GM21528 (cell line): ENCODE data around the gene GPR26.

Source experiments
- ATAC-seq: cut with Tn5 transposase; IDR thresholded peaks from one replicate; pipeline ENCODE4 v1.9.1; 2021; ENCODE audit warnings: mild to moderate bottlenecking, moderate library complexity; ENCODE audit not compliant: unreplicated experiment, low FRiP score

GPR26 gene

DNA sequence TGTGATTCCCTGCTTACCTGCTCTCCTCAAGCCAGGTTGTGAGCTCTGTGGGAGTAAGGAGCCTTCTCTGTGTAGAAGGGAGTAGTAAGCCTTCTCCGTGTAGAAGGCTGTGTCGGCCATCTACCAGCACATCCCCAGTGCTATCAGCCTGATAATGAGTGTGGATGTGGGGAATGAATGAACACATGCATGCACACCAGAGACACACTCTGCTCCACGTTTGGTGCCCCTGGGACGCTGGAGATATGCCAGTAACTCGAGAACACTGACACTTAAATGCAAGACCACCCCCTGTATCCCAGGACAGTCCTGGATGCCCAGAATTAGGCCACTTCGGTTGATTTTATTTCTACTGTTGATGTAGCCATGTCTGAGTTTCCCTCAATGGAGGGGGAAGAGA is 21.1 kb upstream of the GPR26 start:
- no peak for ATAC-seq

DNA sequence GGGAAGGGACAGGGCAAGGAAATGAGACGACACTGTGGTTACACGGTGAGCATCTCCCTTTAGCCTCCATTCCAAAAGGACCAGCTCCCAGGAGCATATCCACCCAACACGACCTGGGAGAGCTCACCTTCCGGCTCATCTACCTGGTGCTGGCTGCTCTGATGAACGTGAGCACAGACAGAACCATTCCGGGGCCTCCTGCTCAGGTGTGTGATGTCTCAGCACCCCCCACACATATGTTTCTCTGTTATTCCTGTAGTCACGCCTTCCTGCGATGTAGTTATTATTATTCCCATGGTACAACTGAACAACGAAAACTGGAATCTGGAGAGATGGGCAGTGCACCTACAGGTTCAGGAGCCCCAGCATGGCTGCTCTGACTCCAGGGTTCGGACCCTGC is 20.5 kb upstream of the GPR26 start:
- no peak for ATAC-seq

DNA sequence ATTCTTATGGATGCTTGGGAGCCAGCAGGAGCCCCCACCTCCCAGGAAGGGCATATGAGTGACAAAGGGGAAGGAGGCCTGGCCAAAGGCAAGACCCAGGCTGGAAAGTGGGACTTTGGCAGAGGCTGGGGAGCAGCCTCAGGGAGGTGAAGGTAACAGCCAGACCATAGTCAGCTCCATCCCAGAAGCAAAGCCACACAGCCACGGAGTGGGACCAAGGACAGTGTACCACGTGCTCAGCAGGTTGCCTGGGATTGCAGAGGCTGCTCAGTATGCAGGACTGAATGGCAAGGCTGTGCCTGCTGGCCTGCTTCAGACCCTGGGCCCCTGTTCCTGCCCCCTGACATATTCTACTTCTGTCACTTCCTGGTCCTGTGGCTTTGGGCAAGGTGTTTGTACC is 17.6 kb upstream of the GPR26 start:
- ATAC-seq = no peak

DNA sequence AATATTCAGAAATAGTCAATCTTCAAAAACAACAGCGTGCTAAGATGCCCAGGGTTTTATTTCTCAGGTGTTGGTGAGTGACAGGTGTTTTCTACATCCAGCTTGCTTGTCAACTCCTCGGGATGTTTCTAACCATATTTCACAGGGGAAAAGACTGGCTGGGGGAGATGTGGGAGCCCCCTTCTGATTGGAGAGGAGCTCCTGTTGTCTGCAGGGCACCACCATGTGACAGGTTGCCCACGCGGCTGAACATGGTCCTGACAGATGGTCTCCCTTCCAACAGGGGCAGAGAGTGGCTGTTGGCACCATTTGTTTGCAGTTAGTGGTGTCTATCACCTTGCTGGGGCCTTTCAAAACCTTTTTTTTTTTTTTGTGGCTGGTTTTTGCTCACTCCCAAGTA is 16.5 kb upstream of the GPR26 start:
- ATAC-seq = no peak

DNA sequence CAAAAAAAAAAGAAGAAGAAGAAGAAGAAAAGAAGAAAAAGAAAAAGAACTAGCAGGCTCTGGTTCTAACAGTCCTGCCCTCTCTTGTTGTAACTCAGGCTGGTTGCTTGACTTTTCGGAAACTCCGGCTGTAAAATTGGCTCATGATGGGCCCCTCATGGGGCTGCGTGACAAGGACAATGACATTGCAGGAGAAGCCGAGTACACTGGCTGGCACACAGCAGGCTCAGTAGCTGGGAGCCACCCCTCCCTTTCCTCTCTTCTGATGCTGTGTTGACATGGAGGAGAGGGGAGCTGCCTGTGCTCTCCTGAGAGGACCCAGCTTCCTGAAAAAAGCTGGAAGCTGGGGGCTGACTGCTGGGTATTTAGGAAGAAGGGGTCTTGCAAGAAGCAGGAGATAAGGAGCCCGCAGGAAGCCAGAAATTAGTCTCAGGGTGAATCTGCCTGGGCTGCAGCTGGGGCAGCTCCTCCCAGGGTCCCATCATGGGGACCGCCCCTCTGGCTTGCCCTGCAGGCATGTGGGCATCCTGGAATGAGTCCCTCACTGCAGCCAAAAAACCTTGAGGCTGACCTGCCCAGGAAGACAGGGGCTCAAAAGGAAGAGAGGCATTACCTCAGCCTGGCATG is 14.6 kb upstream of the GPR26 start:
- ATAC-seq = no peak

DNA sequence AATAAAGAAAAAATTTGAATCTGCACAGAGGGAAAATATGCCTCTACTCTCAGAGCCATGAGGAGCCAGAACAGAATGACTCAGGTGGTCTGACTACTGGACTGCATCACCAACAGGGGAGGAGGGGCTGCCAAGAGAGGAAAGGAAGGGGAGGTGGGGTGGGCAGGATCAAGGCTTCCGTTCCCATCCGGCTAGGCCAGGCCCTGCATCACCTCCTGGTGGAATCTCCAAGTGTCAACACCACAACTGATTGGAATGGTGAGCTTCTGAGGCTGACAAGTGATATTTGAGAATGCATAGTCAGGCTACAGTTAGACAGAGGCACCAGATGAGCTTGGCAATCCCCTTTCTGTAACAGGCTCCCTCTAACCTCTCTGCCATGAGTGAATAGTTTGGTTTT is 10.4 kb upstream of the GPR26 start:
- no peak for ATAC-seq

DNA sequence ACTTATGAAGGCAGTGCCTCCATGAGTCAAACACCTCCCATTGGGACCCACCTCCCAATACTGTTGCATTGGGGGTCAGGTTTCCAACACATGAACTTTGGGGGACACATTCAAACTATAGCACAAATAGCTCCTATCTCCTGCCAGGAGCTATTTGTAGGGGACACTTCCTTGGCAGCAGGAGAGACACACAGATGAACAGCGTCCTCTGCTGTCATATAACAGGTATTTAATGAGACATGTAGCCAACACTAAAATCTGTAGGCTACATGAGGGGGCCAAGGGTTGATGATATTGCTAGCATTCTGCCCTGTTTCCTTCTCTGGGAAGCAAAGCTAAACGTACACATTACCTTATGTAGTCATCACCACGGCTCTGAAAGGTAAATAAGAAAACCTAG is 2.6 kb upstream of the GPR26 start:
- ATAC-seq = no peak

DNA sequence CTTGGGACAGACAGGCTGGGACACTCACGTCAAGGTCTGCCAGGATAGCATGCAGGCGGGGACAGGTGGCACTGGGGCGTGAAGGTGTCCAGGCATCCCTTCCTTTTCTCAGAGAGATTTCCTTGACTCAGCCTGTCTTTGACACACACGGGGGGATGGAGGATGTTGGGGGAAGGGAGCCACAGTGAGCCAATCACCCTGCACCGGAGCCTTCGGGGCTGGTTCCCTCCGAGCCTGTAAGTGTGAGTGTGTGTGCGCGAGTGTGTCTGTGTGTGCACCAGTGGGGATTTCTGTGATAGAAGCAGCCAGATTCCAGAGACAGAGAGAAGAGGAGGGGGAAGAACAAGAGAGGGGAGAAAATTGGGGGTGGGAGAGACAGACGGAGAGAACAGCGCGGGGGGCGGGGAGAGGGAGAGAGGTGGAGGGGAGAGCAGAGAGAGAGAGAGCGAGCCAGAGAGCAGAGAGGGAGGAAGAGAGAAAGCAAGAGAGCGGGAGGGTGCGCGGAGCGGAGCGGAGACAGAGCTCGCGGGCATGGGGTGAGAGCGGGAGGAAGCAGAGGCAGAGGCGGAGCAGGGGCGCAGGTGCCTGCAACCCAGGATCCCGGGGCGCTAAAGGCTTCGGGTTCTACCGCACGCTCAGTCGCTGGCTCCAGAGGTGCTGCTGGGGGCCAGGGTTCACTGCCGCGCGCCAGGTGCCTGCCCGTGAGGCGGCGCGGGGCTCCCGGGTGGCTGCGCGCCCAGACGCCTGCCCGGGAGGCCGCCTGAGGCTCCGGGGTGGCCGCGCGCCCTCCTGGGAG is 466 bp upstream of the GPR26 start:
- no peak for ATAC-seq

DNA sequence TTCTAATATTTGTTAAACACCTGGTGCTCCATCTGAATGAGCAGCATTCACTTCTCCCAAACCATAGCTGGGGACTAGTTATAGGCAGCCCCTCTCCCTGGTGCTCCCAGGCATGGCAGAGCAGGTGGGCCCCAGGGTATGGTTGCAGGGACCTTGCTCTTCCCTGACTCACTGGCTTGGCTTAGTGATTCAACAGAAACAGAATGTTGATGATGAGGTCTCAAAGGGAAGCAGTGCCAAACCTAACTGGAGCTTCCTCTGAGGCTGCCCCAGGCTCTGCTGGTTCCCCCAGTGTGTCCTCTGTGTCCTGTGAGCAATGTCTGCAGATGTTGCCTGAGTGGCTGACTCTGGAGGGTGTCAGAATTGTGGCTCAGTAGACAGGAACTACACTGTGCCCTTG is 3.7 kb downstream of the GPR26 start:
- ATAC-seq = no peak

DNA sequence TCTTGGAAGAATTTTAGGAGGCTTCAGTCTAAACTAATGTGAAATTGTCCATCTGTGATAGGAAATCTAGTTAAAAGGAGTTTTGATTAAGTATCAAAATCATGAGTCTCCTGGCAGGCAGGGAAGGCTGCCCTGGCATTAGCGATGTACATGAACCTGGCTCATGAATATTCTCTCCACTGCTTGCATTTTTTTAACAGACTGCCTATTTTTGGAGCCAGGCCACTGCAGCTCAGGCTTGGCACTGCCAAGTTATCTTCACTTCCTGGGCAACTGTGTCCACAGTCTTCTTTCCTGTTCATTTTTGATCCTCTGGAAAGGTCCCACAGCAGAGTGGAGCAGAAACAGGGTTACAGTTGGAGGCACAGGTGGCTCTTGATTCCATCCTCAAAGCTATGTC is 7.0 kb downstream of the GPR26 start:
- no peak for ATAC-seq

DNA sequence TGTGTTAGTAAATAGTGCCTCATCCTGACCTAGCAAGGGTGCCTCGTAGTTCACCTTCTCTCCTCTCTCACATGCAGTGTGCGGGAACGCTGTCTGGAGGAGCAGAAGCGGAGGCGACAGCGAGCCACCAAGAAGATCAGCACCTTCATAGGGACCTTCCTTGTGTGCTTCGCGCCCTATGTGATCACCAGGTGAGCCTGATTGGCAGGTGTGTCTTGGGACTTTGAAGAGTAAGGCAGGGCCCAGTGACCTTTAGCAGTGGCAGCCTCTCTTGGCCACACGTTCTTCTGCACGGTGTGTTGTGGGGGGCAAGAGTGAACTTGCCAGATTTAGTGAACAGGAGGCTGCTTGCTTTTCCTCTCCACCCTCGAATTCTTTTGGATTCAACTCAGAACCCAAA is 8.6 kb downstream of the GPR26 start:
- ATAC-seq = no peak

DNA sequence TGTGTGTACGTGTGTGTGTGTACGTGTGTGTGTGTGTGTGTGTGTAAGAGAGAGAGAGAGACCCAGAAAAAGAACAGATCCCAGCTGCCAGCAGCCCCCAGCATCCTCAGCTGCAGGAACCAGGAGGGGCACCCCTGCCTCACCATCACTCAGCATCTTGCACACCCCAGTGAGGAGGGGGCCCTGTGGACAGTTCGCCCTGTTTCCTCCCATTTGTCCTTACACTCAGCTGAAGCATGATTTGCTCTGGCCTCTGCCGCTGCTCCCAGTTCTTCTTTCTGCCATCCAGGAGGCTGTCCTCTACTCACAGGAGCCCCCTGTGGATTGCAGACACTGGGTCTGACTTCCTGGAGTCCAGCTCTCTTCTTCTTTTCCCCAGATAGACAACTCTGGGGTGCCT is 9.7 kb downstream of the GPR26 start:
- no peak for ATAC-seq

DNA sequence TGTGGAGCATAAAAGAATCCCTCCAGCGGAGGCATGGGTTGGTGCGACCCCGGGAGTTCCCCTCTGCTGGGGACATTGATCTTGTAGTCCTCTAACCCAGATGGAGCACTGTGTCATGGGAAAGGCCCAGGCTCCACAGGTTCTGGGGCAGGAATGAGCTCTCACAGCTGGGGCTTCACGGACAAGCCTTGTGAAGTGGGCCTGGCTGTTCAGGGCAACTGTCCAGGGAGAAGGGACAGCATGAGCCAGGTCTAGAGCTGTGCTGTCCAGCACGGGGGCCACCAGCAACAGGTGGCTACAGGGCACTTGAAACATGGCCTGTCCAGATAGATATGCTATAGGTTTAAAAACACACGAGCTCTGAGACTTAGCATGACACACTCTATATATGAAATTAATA is 11.4 kb downstream of the GPR26 start:
- no peak for ATAC-seq

DNA sequence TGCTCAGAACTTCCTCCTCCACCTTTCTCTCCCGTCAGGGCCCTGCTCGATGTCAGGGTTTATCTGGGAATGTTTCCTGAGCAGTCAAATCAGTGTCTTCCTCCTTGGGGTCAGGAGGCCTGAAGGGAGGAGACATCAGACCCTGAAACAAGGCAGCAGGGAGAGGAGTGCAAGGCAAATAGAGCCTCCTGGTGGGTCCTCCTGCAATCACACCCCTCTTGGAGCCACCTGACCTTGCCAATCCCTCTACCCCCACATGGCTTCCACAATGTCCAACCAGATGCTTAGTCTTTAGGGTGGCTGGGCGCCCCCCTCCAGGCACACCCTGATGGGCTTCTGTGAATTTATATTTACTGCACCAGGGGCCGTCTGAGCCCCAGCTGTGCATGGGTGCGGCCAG is 12.2 kb downstream of the GPR26 start:
- no peak for ATAC-seq

DNA sequence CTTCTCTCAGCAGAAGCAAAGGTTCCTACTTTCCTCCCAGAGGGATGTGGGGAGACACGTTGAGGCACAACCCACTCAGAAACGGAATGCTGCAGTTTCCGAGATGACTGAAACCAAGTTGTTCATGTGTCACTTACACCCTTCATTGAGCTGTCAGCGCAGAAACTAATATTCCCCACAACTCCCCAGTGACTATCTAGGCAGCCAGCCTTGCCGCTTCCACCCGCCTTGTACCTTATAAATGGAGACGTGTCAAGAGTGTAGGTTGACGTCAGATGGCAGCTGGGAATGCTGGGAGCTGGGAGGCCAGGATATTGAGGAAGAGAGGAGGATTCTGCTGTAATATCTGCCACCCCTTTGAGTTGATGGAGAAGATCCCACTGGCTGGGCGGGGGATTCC is 15.1 kb downstream of the GPR26 start:
- no peak for ATAC-seq

DNA sequence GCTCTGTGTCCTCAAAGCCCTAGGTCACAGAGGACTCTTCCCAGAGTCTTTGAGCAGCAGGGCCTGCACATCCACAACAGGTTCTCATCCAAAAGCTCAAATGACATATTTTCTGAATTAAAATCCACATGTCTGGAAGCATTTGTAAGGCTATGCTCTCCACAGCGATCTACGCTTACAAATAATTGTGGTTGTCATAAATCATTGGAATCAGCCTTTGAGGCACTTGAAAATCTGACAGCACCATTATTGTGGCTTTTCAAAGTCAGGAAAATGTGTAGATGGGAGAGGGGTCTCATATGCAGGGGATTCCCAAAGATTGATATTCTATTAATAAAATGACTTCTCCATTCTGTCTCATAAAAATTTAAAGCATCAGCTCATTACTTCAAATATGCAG is 16.3 kb downstream of the GPR26 start:
- ATAC-seq = no peak

DNA sequence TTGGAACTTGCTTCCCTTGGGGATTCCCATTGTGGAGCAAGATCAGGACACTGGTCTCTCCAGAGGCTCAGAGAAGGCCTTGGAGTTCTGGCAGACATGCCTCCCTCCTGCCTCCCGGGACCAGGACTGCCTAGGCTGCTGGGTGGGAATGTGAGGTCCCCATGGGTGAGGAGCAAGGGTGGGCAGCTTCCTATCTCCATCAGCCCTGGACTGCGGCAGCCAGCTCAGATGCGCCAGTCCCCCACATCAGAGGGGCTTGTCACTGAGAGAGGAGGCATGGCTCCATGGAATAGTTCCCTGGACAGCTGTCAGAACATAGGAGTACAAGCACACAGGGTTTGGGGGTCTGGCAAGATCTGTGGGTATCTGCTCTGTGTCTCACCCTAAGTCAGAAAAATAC is 17.3 kb downstream of the GPR26 start:
- no peak for ATAC-seq

DNA sequence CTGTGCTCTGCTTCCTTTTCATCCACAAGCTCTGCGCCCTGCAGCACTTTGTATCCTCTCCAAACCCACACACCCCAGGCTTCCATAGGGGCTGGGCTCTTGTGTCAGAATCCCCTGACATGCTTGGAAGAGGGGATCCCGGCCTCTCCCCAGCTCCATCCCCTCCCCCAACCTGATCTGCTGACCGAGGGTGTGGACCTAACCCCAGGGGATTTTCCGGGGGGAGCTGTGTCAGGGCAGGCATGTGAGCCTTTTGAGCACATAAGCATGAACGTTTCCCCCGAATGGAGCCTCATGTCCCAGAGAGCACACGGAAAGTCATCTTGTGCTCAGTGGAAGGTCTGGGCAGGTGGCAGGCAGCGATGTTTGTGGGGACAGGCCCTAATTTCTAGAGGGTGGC is 17.7 kb downstream of the GPR26 start:
- ATAC-seq = no peak

DNA sequence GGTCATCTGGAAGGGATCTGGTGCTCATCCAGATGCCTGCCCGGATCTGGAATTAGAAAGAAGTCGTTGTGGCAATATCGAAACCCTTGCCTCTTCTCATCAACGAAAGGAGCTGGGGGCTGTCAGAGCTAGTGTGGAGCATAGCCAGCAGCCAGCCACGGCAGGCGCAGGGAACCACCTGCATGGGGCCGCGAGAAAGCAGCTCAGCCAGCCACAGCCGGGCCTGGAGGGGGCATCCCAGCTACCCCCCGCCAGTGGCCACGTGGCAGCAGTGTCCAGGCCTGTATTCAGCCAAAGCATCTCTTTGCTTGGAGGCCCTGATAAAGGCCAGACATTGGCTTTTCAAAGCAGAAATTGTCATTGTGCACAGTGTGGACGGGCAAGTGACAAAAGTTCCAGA is 19.1 kb downstream of the GPR26 start:
- ATAC-seq = no peak

DNA sequence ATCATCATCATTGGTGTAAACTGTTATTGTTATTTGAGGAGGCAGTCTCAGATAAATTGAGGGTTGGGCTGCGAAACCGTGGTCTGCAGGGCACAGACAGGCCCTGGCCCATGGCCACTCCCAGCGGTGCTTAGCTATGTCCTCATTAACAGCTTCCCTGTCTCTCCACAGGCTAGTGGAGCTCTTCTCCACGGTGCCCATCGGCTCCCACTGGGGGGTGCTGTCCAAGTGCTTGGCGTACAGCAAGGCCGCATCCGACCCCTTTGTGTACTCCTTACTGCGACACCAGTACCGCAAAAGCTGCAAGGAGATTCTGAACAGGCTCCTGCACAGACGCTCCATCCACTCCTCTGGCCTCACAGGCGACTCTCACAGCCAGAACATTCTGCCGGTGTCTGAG is 21.6 kb downstream of the GPR26 start:
- no peak for ATAC-seq

DNA sequence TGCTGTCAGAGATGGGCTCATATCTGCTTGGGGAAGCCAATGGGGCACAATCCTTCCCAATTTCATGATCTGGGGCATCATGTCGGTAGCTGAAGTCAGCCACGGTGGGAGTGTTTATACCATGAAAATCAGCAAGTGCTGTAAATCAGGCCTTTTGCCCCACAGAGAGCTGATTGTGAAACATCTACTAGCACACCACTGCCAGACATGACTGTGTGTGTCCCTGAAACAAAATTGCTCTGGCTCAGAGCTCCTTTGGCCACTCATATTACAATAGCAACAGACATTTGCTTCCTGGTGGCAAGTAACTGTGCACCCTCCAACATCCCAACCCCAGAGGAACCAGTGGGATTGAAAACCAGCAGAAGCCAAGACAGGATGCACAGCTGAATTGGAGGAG is 23.7 kb downstream of the GPR26 start:
- no peak for ATAC-seq

DNA sequence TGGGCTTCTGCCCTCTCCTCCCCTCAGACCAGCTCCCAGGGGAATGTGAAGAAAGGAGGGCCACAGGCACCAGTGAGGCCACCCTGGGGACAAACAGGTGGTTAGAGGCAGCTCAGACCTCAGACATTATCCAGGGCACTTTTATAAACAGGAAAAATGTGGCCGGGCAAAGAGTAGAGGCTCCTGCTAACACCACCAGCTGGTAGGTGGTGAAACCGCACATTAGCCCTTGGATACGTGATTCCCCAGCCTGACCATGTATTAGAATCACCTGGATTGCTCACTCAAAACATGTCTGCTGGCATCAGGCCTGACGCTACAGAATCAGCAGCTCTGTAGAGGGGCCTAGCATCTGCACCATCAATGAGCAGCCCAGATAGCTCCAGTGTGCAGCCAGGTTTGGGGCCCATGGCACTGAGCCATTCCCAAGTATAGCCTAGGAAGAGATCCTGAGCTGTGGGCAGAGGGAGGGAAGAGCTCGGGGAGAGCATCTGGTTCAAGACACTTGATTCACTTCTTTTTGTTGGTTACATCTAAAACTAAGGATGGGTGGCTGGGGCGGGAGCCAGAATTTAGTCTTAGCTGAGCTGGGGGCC is 37.1 kb downstream of the GPR26 start:
- ATAC-seq = no peak
